ENCODE results near the gene ZFHX2. TPM values are rescaled to one million over a fixed set of nuclear protein-coding genes. Genes with fewer than 3 reads are reported as not detected.

ZFHX2 gene
- total and polyA plus RNA-seq, 2 of the 13 experiments (the other 11 are each of a cell fraction or from before 2014, with no cell fraction given), result 0.17 to 0.44 TPM

DNA sequence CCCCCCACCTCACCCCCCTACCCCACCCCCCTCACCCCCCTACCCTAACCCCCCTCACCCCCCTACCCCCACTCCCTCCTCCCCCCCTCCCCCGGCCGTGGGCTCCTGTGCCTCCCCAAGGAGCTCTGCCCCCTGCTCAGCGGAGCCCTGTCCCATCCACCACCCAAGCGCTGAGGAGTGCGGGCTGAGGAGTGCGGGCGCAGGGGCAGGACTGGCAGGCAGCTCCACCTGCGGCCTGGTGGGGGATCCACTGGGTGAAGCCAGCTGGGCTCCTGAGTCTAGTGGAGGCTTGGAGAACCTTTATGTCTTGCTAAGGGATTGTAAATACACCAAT is 29.4 kb upstream of the ZFHX2 start (continued):
- TF ChIP-seq DNMT3B (CRISPR knock-in tag; conservative IDR thresholded peaks at IDR 0.05), result no peak
- no peak for TF ChIP-seq STAT5B (CRISPR knock-in tag; IDR thresholded peaks at IDR 0.05)
- TF ChIP-seq TEAD2 (CRISPR knock-in tag; IDR thresholded peaks at IDR 0.05), result no peak
- TF ChIP-seq KDM4B (CRISPR knock-in tag; IDR thresholded peaks at IDR 0.05), result peak; percentile 39; the same call in 1 of the 2 replicates
- TF ChIP-seq SALL2 (CRISPR knock-in tag; IDR thresholded peaks at IDR 0.05), result no peak
- no peak for TF ChIP-seq ISX (CRISPR knock-in tag; conservative IDR thresholded peaks at IDR 0.05)
- 0 out of 2 replicates have a peak, but pooled peaks have one; percentile 26 for TF ChIP-seq ZZZ3 (CRISPR knock-in tag; IDR thresholded peaks at IDR 0.05; ENCODE audit: borderline replicate concordance)
- TF ChIP-seq ZNF354B (CRISPR knock-in tag; IDR thresholded peaks at IDR 0.05), result no peak
- no peak for TF ChIP-seq ZNF12 (CRISPR knock-in tag; IDR thresholded peaks at IDR 0.05)
- TF ChIP-seq ZNF709 (CRISPR knock-in tag; IDR thresholded peaks at IDR 0.05), result no peak
- TF ChIP-seq CC2D1A (CRISPR knock-in tag; IDR thresholded peaks at IDR 0.05), result no peak
- TF ChIP-seq SNAPC2 (CRISPR knock-in tag; IDR thresholded peaks at IDR 0.05), result no peak
- TF ChIP-seq ZNF205 (CRISPR knock-in tag; IDR thresholded peaks at IDR 0.05), result no peak
- TF ChIP-seq ELF1 (CRISPR knock-in tag; IDR thresholded peaks at IDR 0.05), result no peak
- no peak for TF ChIP-seq BRD4 (CRISPR knock-in tag; IDR thresholded peaks at IDR 0.05)
- TF ChIP-seq ZNF749 (CRISPR knock-in tag; IDR thresholded peaks at IDR 0.05; ENCODE audit: borderline replicate concordance), result 0 out of 2 replicates have a peak, but pooled peaks have one; percentile 1
- no peak for TF ChIP-seq HOXA7 (CRISPR knock-in tag; IDR thresholded peaks at IDR 0.05)
- TF ChIP-seq ZNF468 (CRISPR knock-in tag; IDR thresholded peaks at IDR 0.05), result no peak
- no peak for TF ChIP-seq ISL2 (CRISPR knock-in tag; IDR thresholded peaks at IDR 0.05)
- TF ChIP-seq ZNF772 (CRISPR knock-in tag; IDR thresholded peaks at IDR 0.05), result no peak
- TF ChIP-seq SMYD3 (CRISPR knock-in tag; IDR thresholded peaks at IDR 0.05), result no peak
- TF ChIP-seq, protein P1, sequence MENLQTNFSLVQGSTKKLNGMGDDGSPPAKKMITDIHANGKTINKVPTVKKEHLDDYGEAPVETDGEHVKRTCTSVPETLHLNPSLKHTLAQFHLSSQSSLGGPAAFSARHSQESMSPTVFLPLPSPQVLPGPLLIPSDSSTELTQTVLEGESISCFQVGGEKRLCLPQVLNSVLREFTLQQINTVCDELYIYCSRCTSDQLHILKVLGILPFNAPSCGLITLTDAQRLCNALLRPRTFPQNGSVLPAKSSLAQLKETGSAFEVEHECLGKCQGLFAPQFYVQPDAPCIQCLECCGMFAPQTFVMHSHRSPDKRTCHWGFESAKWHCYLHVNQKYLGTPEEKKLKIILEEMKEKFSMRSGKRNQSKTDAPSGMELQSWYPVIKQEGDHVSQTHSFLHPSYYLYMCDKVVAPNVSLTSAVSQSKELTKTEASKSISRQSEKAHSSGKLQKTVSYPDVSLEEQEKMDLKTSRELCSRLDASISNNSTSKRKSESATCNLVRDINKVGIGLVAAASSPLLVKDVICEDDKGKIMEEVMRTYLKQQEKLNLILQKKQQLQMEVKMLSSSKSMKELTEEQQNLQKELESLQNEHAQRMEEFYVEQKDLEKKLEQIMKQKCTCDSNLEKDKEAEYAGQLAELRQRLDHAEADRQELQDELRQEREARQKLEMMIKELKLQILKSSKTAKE (CRISPR knock-in tag; IDR thresholded peaks at IDR 0.05; ENCODE audit: borderline replicate concordance), result 0 out of 2 replicates have a peak, but pooled peaks have one; percentile 40
- TF ChIP-seq SRF (IDR thresholded peaks at IDR 0.05; ENCODE audit: low read depth, low read length), result no peak
- TF ChIP-seq ZNF138 (CRISPR knock-in tag; IDR thresholded peaks at IDR 0.05; ENCODE audit: low read depth), result no peak

Measured in HepG2 (cell line).